K562 (cell line): Measurements from ENCODE around the gene PHF21A. TPM values are rescaled to one million over a fixed set of nuclear protein-coding genes. Genes with fewer than 3 reads are reported as not detected.

Source experiments
- CREM ChIP-seq: IDR thresholded peaks from 2 replicates; pipeline ENCODE4 v1.6.1; 2014; ENCODE audit warnings: antibody characterized with exemption, low read depth
- DPF2 ChIP-seq: fragments of 450-650 bp; IDR thresholded peaks from 2 replicates; pipeline ENCODE4 v1.6.1; 2016
- KLF16 ChIP-seq: IDR thresholded peaks from 2 replicates; pipeline ENCODE4 v1.6.1; 2016; ENCODE audit warnings: antibody characterized with exemption
- L3MBTL2 ChIP-seq: fragments of 450-650 bp; IDR thresholded peaks from 2 replicates; pipeline ENCODE4 v1.6.1; 2016; ENCODE audit warnings: mild to moderate bottlenecking, moderate library complexity
- MEIS2 ChIP-seq: fragments of 450-650 bp; IDR thresholded peaks from 2 replicates; pipeline ENCODE4 v1.6.1; 2014; ENCODE audit warnings: mild to moderate bottlenecking; ENCODE audit not compliant: partially characterized antibody
- MGA ChIP-seq: fragments of 450-650 bp; IDR thresholded peaks from 2 replicates; pipeline ENCODE4 v1.6.1; 2016; ENCODE audit warnings: mild to moderate bottlenecking, moderate library complexity
- MTA2 ChIP-seq: fragments of 450-650 bp; IDR thresholded peaks from 2 replicates; pipeline ENCODE4 v1.6.1; 2016; ENCODE audit warnings: low read depth
- RCOR1 ChIP-seq, 2 experiments: IDR thresholded peaks; 2 replicates each; pipeline ENCODE4 v1.6.1; 2012; ENCODE audit warnings: low read depth in 2 of 2, low read length in 2 of 2, borderline replicate concordance in 1 of 2, improper control_type of control experiment in 1 of 2
- SIN3A ChIP-seq, 2 experiments: fragments of 150-350 bp in 1 of 2; IDR thresholded peaks; 2 replicates each; pipeline ENCODE4 v1.6.1; 2011 to 2016; ENCODE audit warnings: borderline replicate concordance in 2 of 2, low read depth in 2 of 2, low read length in 2 of 2, mild to moderate bottlenecking in 2 of 2, moderate library complexity in 2 of 2; ENCODE audit not compliant: control insufficient read depth in 1 of 2
- SMAD1 ChIP-seq: fragments of 150-350 bp; IDR thresholded peaks from 2 replicates; pipeline ENCODE4 v1.6.1; 2014; ENCODE audit warnings: low read length, low read depth; ENCODE audit not compliant: partially characterized antibody
- SMARCA4 ChIP-seq: fragments of 450-650 bp; IDR thresholded peaks from 2 replicates; pipeline ENCODE4 v1.6.1; 2016
- TCF3 ChIP-seq: sonication (generic); formaldehyde crosslinking; IDR thresholded peaks from 2 replicates; pipeline ENCODE4 v1.4.0; 2020; ENCODE audit warnings: mild to moderate bottlenecking, missing genetic modification reagents
- polyA plus RNA-seq, 8 experiments: library from polyadenylated mRNA; depleted of rRNA in 4 of 8; stranded (reverse) in 5 of 8; unstranded in 3 of 8; fragments of >200 nt; fragmentation: Nextera tagmentation in 2 of 8; fragmentation: Illumina TruSeq in 1 of 8; extraction: Ambion mirVana in 2 of 8; extraction: Trizol in 1 of 8; gene quantifications; 2 replicates each; pipeline versions ENCODE4 v1.2.1 to v1.2.3, GENCODE V29; 2011 to 2014; ENCODE audit warnings: inconsistent platforms in 1 of 8, missing spikeins in 1 of 8
- total RNA-seq, 7 experiments: library from RNA; depleted of rRNA in 6 of 7; stranded (reverse); fragments of >200 nt in 6 of 7; fragmentation: Illumina TruSeq in 2 of 7; extraction: Trizol in 2 of 7; gene quantifications; 2 replicates each; pipeline versions ENCODE4 v1.2.1 to v1.2.3, GENCODE V29; 2011 to 2021; ENCODE audit warnings: low replicate concordance in 1 of 7
- TF ChIP-seq, protein P1 (sequence below), 2 experiments: IDR thresholded peaks; 2 replicates each; pipeline ENCODE4 v1.6.1; 2011; ENCODE audit warnings: borderline replicate concordance in 1 of 2, control low read depth in 1 of 2, low read depth in 1 of 2, low read length in 1 of 2, mild to moderate bottlenecking in 1 of 2, mixed read lengths in 1 of 2, moderate library complexity in 1 of 2; ENCODE audit not compliant: insufficient read depth in 1 of 2, insufficient read length in 1 of 2, poor library complexity in 1 of 2, severe bottlenecking in 1 of 2; ENCODE audit errors: extremely low read depth in 1 of 2
- TF ChIP-seq, protein P2 (sequence below): fragments of 450-650 bp; IDR thresholded peaks from 2 replicates; pipeline ENCODE4 v1.6.1; 2014; ENCODE audit warnings: low read depth, mild to moderate bottlenecking, moderate library complexity, borderline replicate concordance

Gene PHF21A
- total and polyA plus RNA-seq, 9 of the 15 experiments (the other 6 are each of a cell fraction or from before 2014, with no cell fraction given), result 1.5 to 32.4 (median 10.7) TPM

GRCh38 chr11:45904309-45904915, 216.8 kb downstream of the PHF21A start (continued):
- TF ChIP-seq MGA, result peak; percentile 66
- no peak for TF ChIP-seq SMAD1
- TF ChIP-seq CREM, result peak; percentile 47
- TF ChIP-seq SIN3A (IDR thresholded peaks at IDR 0.05; ENCODE audit: borderline replicate concordance in 2 of 2, control insufficient read depth in 1 of 2, low read depth in 2 of 2, low read length in 2 of 2), result peak in 1 of 2 experiments; percentile 69; a peak in 1 of 4 replicates
- TF ChIP-seq KLF16, result no peak
- TF ChIP-seq, protein P1, sequence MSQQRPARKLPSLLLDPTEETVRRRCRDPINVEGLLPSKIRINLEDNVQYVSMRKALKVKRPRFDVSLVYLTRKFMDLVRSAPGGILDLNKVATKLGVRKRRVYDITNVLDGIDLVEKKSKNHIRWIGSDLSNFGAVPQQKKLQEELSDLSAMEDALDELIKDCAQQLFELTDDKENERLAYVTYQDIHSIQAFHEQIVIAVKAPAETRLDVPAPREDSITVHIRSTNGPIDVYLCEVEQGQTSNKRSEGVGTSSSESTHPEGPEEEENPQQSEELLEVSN (IDR thresholded peaks at IDR 0.05; ENCODE audit: borderline replicate concordance in 1 of 2, extremely low read depth in 1 of 2, insufficient read depth in 1 of 2, insufficient read length in 1 of 2, low read depth in 1 of 2, low read length in 1 of 2, poor library complexity in 1 of 2, severe bottlenecking in 1 of 2), result peak; percentile 60 to 80
- TF ChIP-seq TCF3 (CRISPR knock-in tag), result peak; percentile 89
- peak; percentile 41 for TF ChIP-seq MEIS2
- TF ChIP-seq MTA2, result peak; percentile 49; the same call in 1 of the 2 replicates
- TF ChIP-seq RCOR1 (IDR thresholded peaks at IDR 0.05; ENCODE audit: borderline replicate concordance in 1 of 2, low read depth in 2 of 2, low read length in 2 of 2), result 0 out of 4 replicates have a peak, but pooled peaks of 1 of the 2 experiments have one; percentile 27
- TF ChIP-seq SMARCA4, result peak; percentile 59; the same call in 1 of the 2 replicates
- TF ChIP-seq, protein P2, sequence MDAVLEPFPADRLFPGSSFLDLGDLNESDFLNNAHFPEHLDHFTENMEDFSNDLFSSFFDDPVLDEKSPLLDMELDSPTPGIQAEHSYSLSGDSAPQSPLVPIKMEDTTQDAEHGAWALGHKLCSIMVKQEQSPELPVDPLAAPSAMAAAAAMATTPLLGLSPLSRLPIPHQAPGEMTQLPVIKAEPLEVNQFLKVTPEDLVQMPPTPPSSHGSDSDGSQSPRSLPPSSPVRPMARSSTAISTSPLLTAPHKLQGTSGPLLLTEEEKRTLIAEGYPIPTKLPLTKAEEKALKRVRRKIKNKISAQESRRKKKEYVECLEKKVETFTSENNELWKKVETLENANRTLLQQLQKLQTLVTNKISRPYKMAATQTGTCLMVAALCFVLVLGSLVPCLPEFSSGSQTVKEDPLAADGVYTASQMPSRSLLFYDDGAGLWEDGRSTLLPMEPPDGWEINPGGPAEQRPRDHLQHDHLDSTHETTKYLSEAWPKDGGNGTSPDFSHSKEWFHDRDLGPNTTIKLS, result peak; percentile 73; the same call in 1 of the 2 replicates
- TF ChIP-seq DPF2, result peak; percentile 73
- TF ChIP-seq L3MBTL2, result peak; percentile 86
